ENCODE data around the gene CERS2. TPM values are rescaled to one million over a fixed set of nuclear protein-coding genes. Genes with fewer than 3 reads are reported as not detected.

The CERS2 gene
- total and polyA plus RNA-seq, 2 of the 8 experiments (the other 6 are each of a cell fraction or from before 2014, with no cell fraction given) = 216 to 237 TPM

GRCh38 chr1:151009674-151010345 lies 35.2 kb upstream of the CERS2 start (continued):
- no peak for TF ChIP-seq CTCF (IDR thresholded peaks at IDR 0.05; ENCODE audit: control extremely low read depth in 1 of 3, insufficient read depth in 1 of 3, low read depth in 1 of 3, low read length in 3 of 3)
- TF ChIP-seq HDAC6 (IDR thresholded peaks at IDR 0.05; ENCODE audit: low read depth, low read length) = no peak
- no peak for TF ChIP-seq CREB1 (IDR thresholded peaks at IDR 0.05)
- TF ChIP-seq CBX5 (IDR thresholded peaks at IDR 0.05; ENCODE audit: low read depth, low read length) = no peak
- no peak for TF ChIP-seq POLR2A (IDR thresholded peaks at IDR 0.05; ENCODE audit: control extremely low read depth in 1 of 2, low read depth in 2 of 2, low read length in 2 of 2)
- TF ChIP-seq CHD1 (IDR thresholded peaks at IDR 0.05; ENCODE audit: low read depth, low read length) = no peak
- TF ChIP-seq TEAD4 (IDR thresholded peaks at IDR 0.05; ENCODE audit: low read depth, low read length) = no peak

Data from H1 (cell line).